Activated CD4-positive, alpha-beta T cell treated with anti-CD3 and anti-CD28 coated beads, Interleukin-2, amount 50 U/mL, for 16 hours (primary cell): Measurements from ENCODE around the gene ARRDC1.
"Not testable (repeated sequence)": the region's sequence is repeated elsewhere in the genome, so short reads cannot be mapped to it uniquely, and the experiment has no call there.

Source experiments
- DNase-seq: peaks from one replicate; pipeline ENCODE4 v3.0.0-alpha.2; 2020

The ARRDC1 gene

DNA sequence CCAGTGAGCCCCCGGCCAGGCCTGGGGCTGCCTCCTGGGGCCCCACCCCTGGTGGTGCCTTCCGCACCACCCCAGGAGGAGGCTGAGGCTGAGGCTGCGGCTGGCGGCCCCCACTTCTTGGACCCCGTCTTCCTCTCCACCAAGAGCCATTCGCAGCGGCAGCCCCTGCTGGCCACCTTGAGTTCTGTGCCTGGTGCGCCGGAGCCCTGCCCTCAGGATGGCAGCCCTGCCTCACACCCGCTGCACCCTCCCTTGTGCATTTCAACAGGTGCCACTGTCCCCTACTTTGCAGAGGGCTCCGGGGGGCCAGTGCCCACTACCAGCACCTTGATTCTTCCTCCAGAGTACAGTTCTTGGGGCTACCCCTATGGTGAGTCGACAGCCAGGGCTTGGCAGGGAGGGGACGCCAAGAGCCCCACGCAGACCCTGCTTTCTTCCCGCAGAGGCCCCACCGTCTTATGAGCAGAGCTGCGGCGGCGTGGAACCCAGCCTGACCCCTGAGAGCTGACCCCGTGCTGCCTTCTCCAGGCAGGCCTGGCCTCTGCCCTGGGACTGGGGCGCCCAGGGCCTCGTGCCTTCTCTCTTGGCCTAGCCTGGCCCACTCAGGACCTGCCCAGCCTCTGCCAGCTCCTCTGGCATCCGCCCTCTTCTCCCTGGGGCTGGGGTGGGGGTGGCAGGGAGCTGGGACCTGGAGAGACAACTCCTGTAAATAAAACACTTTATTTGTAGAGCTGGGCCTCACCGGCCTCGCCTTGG, 9.3 kb downstream of the ARRDC1 start:
- no peak for DNase-seq

DNA sequence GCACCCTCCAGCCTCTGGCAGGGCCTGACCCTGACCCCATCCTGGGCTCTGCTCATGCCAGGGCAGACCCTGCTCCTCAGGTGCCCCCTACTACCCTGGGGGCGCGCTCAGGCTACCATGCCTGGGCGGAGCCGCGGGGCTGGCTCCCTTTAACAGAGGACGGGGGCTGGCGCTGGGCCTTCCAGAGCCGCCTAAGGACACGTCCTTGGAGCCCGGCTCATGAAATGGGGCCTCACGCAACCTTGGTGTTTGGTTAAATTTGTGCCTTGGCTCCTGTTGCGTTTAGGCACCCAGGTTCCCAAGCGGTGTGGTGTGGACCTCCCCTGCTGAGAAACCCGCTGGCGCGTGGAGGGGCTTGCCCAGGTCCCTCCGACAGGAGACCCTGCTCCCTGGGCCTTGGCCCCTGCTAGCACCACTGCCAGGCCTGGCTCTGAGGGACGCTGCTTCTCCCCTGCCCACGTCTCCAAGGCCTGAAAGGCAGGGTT, 9.9 kb downstream of the ARRDC1 start:
- DNase-seq: no peak

DNA sequence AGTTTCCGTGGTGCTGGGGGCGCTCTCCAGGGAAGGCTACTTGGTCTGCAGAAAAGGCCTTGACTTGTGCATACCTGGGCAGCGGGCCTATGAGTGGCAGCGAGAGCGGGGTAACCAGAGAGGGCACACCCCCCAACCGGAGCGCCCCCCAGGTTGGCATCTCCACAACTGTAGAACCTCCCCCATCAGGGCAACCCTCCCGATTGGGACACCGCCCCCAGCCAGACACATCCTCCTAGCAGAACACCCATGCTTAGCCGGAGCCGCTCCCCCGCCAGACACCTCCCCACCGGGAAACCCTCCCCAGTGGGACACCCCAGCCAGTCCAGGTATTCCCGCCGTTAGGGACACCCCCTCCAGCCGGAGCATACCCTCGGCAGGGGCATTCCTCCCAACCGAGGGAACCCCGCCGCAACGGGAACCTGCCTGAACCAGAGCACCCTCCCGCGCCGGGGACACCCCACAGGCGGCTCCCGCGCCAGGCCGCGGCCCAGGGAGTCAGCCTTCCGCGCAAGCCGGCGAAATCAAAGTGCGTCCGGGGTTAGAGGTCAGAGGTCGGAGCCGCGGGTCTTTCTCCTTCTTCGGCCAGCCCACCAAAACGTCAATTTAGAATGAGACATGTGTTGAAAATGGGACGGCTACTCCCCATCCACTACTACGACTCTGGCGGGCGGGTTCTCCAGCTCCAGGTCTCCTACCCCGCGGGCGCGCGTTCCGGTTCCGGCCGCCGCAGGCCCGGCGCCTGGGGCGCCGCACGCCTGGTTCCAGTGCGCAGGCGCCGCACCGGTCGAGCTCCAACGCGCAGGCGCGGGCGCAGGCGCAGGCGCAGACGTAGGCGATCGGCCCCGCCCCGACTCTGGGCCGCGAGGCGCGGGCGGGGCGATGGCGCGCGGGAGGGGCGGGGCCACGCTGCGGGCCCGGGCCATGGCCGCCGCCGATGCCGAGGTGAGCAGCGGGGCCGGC, 12.9 kb downstream of the ARRDC1 start, which contains the start of gene EHMT1:
Gene EHMT1, plus strand, starts transcription at position 901 of the 963 bp plus-strand sequence. Its CDS starts 24 bp downstream, at position 925.
- peak; percentile 90 for DNase-seq

DNA sequence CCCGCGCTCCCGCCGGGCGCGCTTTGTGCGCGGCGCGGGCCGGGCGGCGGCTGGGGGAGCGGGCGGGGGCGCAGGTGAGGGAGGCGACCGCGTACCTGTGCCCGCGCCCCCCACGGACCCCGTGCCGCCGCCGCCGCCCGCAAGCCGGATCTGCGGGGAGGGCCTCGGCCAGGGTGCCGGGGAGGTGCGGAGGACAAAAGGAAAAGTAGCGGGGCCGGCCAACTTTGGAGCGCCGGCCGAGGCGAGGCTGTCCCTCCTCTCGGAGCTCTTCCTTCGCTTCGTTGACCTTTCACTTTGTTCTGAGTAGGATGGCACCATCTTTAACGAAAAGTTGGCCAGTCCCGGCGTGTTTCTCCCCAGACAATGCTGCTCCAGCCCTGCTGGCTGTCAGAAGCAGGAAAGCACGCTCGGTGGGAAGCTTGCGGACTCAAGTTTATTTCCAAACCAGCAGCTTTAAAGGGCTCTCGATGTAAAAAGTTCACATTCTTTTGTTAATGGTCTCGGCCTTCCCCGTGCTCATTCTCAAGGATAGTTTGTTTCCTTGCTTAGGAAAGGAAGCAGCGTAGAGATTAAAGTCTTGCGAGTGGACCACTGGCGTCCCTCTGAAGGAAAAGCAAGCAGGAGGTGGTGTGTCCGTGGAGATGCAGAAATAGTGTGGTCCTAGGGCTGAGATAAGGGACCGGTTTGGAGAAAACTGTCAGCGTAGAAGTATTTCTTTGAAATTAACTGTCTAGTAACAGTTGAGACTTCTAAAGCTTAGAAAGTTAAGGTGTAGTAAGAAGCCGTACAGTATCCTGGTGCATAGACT, 14.0 kb downstream of the ARRDC1 start:
- peak; percentile 31 for DNase-seq

GRCh38 chr9:137620048-137620405, 14.5 kb downstream of the ARRDC1 start:
- DNase-seq: no peak

DNA sequence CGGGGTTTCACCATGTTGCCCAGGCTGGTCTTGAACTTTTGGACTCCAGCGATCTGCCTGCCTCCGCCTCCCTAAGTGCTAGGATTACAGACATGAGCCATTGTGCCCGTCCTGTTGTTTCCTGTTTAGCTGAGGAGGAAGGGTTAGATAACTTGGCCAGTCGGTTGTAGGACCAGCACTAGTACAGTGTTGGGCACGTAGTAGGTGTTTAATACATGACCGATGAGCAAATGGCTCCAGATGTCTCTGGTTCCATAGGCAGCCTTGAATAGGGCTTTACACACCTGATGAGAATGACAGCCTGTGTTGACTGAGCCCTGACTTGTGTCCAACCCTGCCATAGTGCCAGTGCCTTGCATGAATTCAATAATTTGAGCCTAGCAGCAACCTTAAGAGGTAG, 15.1 kb downstream of the ARRDC1 start:
- DNase-seq: no peak

- no peak for DNase-seq
Observed at GRCh38 chr9:137621131-137621757, 15.8 kb downstream of the ARRDC1 start.

DNA sequence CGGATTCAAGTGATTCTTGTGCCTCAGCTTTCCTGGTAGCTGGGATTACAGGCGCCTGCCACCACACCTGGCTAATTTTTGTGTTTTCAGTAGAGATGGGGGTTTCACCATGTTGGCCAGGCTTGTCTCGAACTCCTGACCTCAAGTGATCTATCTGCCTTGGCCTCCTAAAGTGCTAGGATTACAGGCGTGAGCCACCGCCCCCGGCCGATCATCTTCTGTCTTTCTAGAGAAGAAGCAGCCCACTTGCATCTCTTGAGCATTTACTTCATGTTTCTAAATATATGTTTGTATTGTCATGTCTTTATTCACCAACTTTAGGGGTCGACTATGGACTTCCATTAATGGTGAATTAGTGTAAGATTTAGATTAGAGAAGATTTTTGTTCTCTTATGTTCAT, 16.7 kb downstream of the ARRDC1 start:
- DNase-seq: not testable (repeated sequence)

DNA sequence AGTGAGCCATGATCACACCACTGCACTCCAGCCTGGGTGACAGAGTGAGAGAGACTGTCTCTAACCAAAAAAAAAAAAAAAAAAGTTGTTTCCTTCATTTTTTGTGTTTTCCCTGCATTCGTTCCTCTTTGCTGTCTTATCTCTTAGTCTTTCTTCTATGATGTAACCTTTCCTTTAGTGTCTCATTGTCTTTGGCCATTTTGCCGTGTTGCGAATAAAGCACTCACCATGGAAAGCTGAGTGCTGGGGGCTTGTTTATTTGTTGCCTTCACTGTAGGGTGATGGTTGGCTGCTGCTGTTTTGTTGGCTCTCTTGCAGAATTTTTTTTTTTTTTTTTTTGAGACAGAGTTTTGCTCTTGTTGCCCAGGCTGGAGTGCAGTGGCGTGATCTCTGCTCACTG, 21.0 kb downstream of the ARRDC1 start:
- no peak for DNase-seq

GRCh38 chr9:137627406-137627805, 21.9 kb downstream of the ARRDC1 start:
- DNase-seq: not testable (repeated sequence)

- no peak for DNase-seq
Observed at GRCh38 chr9:137630126-137630525, 24.6 kb downstream of the ARRDC1 start.

GRCh38 chr9:137630679-137631078, 25.2 kb downstream of the ARRDC1 start:
- DNase-seq: no peak

DNA sequence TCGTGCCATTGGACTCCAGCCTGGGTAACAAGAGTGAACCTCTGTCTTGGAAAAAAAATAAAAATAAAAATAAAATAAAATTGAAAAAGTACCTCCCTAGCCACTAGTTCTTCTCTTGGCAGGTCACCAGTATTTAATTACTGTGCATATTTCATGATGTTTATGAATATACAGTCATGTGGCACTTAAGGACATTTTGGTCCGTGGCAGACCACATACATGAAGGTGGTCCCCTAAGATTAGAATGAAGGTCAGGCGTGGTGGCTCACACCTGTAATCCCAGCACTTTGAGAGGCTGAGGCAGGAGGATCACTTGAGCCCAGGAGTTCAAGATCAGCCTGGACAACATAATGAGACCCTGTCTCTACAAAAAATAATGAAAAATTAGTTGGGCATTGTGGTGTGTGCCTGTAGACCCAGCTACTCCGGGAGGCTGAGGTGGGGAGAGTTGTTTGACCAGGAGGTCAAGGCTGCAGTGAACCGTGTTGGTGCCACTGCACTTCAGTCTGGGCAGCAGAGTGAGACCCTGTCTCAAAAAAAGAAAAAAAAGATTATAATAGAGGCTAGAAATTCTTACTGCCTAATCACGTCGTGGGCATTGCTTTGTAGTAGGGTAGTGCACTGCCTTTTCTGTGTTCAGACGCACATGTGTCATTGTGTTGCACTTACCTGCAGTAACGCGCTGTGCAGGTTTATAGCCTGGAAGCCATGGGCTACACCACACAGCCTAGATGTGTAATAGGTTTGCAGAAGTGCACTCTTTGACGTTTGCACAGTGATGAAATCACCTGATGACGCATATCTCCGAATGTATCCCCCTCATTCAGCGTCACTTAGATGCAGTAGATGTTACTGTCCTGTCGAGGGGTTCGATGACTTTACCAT, 26.1 kb downstream of the ARRDC1 start:
- DNase-seq: no peak

- DNase-seq: no peak
Observed at GRCh38 chr9:137632230-137633161, 27.0 kb downstream of the ARRDC1 start.

DNA sequence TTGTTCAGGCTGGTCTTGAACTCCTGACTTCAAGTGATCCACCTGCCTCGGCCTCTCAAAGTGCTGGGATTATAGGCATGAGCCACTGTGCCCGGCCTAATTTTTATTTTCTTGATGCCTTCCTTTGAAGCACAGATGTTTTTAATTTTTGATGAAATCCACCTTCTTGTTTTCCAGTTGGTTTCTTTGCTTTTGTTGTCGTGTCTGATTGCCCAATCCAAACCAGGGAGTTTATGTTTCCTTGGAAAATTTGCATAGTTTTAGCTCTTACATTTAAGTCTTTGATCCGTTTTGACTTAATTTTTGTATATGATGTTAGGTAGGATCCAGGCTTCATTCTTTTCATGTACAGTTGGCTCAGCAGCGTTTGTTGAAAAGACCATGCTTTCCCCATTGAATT, 28.5 kb downstream of the ARRDC1 start:
- DNase-seq: no peak

DNA sequence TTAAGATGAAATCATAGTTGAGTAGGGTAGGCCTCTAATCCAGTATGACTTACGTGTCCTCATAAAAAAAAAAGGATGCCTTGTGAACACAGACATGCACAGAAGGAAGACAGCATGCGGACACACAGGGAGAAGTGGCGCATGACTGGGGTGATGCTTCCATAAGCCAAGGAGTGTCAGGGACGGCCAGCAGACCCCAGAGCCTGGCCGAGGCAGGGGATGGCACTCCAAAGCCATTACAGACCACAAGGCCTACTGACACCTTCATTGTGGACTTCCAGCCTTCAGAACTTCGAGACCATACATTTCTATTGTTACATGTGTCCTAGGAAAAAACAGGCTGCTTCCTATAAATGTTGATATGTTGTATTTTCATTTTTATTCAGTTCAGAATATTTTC, 33.2 kb downstream of the ARRDC1 start:
- DNase-seq: no peak

- DNase-seq: peak; percentile 44
Observed at GRCh38 chr9:137639303-137640051, 34.0 kb downstream of the ARRDC1 start.

GRCh38 chr9:137640862-137641261, 35.4 kb downstream of the ARRDC1 start:
- DNase-seq: no peak

DNA sequence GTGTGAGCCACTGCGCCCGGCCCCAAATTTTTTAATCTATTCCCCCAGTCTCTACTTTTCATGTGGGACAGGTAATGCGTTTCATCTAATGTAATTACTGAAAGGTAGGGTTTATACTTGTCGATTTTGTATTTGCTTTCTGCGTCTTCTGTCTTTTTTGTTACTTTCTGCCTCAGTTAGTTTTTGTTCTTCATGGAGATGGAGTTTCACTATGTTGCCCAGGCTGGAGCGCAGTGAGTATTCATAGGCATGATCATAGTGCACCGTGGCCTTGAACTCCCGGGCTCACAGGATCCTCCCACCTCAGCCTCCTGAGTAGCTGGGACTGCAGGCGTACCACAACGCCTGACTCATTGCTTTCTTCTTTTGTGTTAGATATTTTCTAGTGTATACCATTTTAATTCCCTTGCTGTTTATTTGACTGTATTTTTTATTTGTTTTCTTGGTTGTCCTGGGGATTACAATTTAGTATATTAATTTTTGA, 36.7 kb downstream of the ARRDC1 start:
- no peak for DNase-seq
